HepG2 (cell line): Measurements from ENCODE around the gene ZBTB20. TPM values are rescaled to one million over a fixed set of nuclear protein-coding genes. Genes with fewer than 3 reads are reported as not detected.

Source experiments
- ATAC-seq: fragments of 200-7000 bp; cut with Tn5 transposase; 3 replicates; pipeline ENCODE4 v1.9.1; 2020; ENCODE audit warnings: mild to moderate bottlenecking, moderate library complexity
- BruUV-seq: library from RNA; stranded (reverse); fragments of 400-500 nt; replicated peaks from 2 replicates; lab custom pipeline; 2021; lab: Mats Ljungman, UMichigan
- CTCF ChIA-PET: fragments of 300-600 bp; formaldehyde crosslinking; extraction: SDS; loops from one replicate; lab custom pipeline; 2021; ENCODE audit warnings: low total read pairs, inconsistent platforms, low intra/inter-chr PET ratio; lab: Yijun Ruan, JAX
- POLR2A ChIA-PET: fragments of 350-600 bp; sonication (Branson Sonifier 250); formaldehyde crosslinking; loops from one replicate; lab custom pipeline; 2020; ENCODE audit warnings: antibody characterized with exemption, inconsistent platforms; lab: Yijun Ruan, JAX
- DNase-seq: peaks from one replicate; pipeline ENCODE4 v3.0.0-alpha.2; 2015; ENCODE audit warnings: low spot score
- FAIRE-seq: peaks from 3 replicates; lab custom pipeline; 2011; peaks lifted over from hg19 to GRCh38; lab: Jason Lieb, UNC
- H2AFZ ChIP-seq: one replicate; pipeline ENCODE4 v1.6.1; 2011; ENCODE audit warnings: low read length, inconsistent platforms
- H3K27ac ChIP-seq: fragments of 300-600 bp; 3 replicates; pipeline ENCODE4 v1.8.0; 2011; ENCODE audit warnings: mixed run types, mild to moderate bottlenecking, mixed read lengths, low read length, inconsistent platforms; ENCODE audit not compliant: insufficient read depth; ENCODE audit errors: extremely low read length
- H3K27me3 ChIP-seq, 2 experiments: fragments of 200-600 bp in 1 of 2; 2 replicates in 1 of 2; 3 replicates in 1 of 2; pipeline versions ENCODE4 v1.6.0 to v1.8.0; 2011; ENCODE audit warnings: low read length in 2 of 2, mild to moderate bottlenecking in 2 of 2, moderate library complexity in 2 of 2, inconsistent platforms in 1 of 2; ENCODE audit not compliant: insufficient read depth in 2 of 2, control insufficient read depth in 1 of 2
- H3K36me3 ChIP-seq, 2 experiments: fragments of 200-600 bp in 1 of 2; replicated peaks in 1 of 2; 2 replicates in 1 of 2; 3 replicates in 1 of 2; pipeline versions ENCODE4 v1.5.1 to v1.8.0; 2011; ENCODE audit warnings: low read length in 2 of 2, inconsistent platforms in 1 of 2; ENCODE audit not compliant: insufficient read depth in 2 of 2, control insufficient read depth in 1 of 2
- H3K4me1 ChIP-seq: 2 replicates; pipeline ENCODE4 v1.5.1; 2012; ENCODE audit warnings: low read length, inconsistent platforms; ENCODE audit not compliant: insufficient read depth
- H3K4me2 ChIP-seq: 2 replicates; pipeline ENCODE4 v1.6.0; 2011; ENCODE audit warnings: low read depth, low read length, inconsistent platforms
- H3K4me3 ChIP-seq, 3 experiments: fragments of 200-600 bp in 1 of 3; sonication (generic), shearing (Covaris generic) in 1 of 3; replicated peaks in 1 of 3; 2 replicates each; pipeline ENCODE4 v1.5.1; 2011 to 2016; ENCODE audit warnings: low read length in 3 of 3, inconsistent platforms in 2 of 3, low read depth in 2 of 3, mild to moderate bottlenecking in 2 of 3, control low read depth in 1 of 3, mixed read lengths in 1 of 3; ENCODE audit not compliant: insufficient read depth in 1 of 3
- H3K79me2 ChIP-seq: one replicate; pipeline ENCODE4 v1.6.1; 2011; ENCODE audit warnings: low read length, inconsistent platforms; ENCODE audit not compliant: insufficient read depth
- H3K9ac ChIP-seq: 2 replicates; pipeline ENCODE4 v1.6.0; 2011; ENCODE audit warnings: mild to moderate bottlenecking, low read depth, low read length, inconsistent platforms; ENCODE audit not compliant: insufficient read depth
- H3K9me3 ChIP-seq: 2 replicates; pipeline ENCODE4 v1.5.1; 2012; ENCODE audit warnings: mild to moderate bottlenecking, low read length
- H4K20me1 ChIP-seq: 2 replicates; pipeline ENCODE4 v1.6.0; 2011; ENCODE audit warnings: inconsistent platforms, mild to moderate bottlenecking, low read length, moderate library complexity; ENCODE audit not compliant: insufficient read depth
- AGO2 ChIP-seq: fragments of 200-400 bp; formaldehyde crosslinking; optimal IDR thresholded peaks from 2 replicates; pipeline ENCODE3; 2017; ENCODE audit warnings: mild to moderate bottlenecking, low read depth, low read length, moderate library complexity
- ATF1 ChIP-seq: IDR thresholded peaks from 2 replicates; pipeline ENCODE4 v1.6.1; 2016; ENCODE audit warnings: mild to moderate bottlenecking, control low read depth
- CTCF ChIP-seq: sonication (generic); formaldehyde crosslinking; IDR thresholded peaks from 2 replicates; pipeline ENCODE4 v1.5.0; 2020; ENCODE audit warnings: mild to moderate bottlenecking, missing genetic modification reagents, moderate library complexity
- KDM1A ChIP-seq: IDR thresholded peaks from 2 replicates; pipeline ENCODE4 v1.6.1; 2016; ENCODE audit warnings: missing compliant biosample characterization
- POGZ ChIP-seq: sonication (generic); formaldehyde crosslinking; IDR thresholded peaks from 2 replicates; pipeline ENCODE4 v1.4.0; 2020; ENCODE audit warnings: mild to moderate bottlenecking, missing genetic modification reagents
- REL ChIP-seq: sonication (generic); formaldehyde crosslinking; conservative IDR thresholded peaks from 2 replicates; pipeline ENCODE4 v1.8.0; 2022; ENCODE audit warnings: mild to moderate bottlenecking, missing genetic modification reagents, moderate library complexity
- SNRNP70 ChIP-seq: fragments of 200-400 bp; formaldehyde crosslinking; IDR thresholded peaks from 2 replicates; pipeline ENCODE4 v1.6.1; 2017; ENCODE audit warnings: mild to moderate bottlenecking, low read depth, low read length, moderate library complexity
- TEAD2 ChIP-seq: sonication (generic); formaldehyde crosslinking; IDR thresholded peaks from 2 replicates; pipeline ENCODE4 v1.9.0; 2021; ENCODE audit warnings: missing genetic modification reagents
- TEF ChIP-seq: sonication (generic); formaldehyde crosslinking; IDR thresholded peaks from 2 replicates; pipeline ENCODE4 v1.5.0; 2020; ENCODE audit warnings: missing genetic modification reagents
- U2AF2 ChIP-seq: fragments of 200-400 bp; formaldehyde crosslinking; IDR thresholded peaks from 2 replicates; pipeline ENCODE4 v1.6.1; 2017; ENCODE audit warnings: low read depth, mild to moderate bottlenecking, low read length
- ZBTB4 ChIP-seq: sonication (generic); formaldehyde crosslinking; IDR thresholded peaks from 2 replicates; pipeline ENCODE4 v1.4.0; 2020; ENCODE audit warnings: missing genetic modification reagents, mild to moderate bottlenecking, borderline replicate concordance
- ZNF253 ChIP-seq: sonication (generic); formaldehyde crosslinking; IDR thresholded peaks from 2 replicates; pipeline ENCODE4 v1.8.0; 2022; ENCODE audit warnings: mild to moderate bottlenecking, missing genetic modification reagents, borderline replicate concordance
- ZNF431 ChIP-seq: sonication (generic); formaldehyde crosslinking; IDR thresholded peaks from 2 replicates; pipeline ENCODE4 v1.9.0; 2022; ENCODE audit warnings: missing genetic modification reagents, low read depth, mild to moderate bottlenecking, borderline replicate concordance
- ZNF605 ChIP-seq: sonication (generic); formaldehyde crosslinking; IDR thresholded peaks from 2 replicates; pipeline ENCODE4 v1.8.0; 2022; ENCODE audit warnings: mild to moderate bottlenecking, missing genetic modification reagents
- ZNF7 ChIP-seq: IDR thresholded peaks from 2 replicates; pipeline ENCODE4 v1.6.1; 2016; ENCODE audit warnings: missing biosample characterization, missing genetic modification reagents
- ZNF747 ChIP-seq: sonication (generic); formaldehyde crosslinking; IDR thresholded peaks from 2 replicates; pipeline ENCODE4 v1.8.1; 2023; ENCODE audit warnings: missing genetic modification reagents, mild to moderate bottlenecking, borderline replicate concordance
- WGBS: methylation state at CpG from one replicate; pipeline ENCODE4 v1.1.6; 2017; ENCODE audit warnings: low lambda C conversion rate; 5-methylcytosine and 5-hydroxymethylcytosine counted together
- in situ Hi-C: cut with HindIII; loops from 2 replicates; pipeline ENCODE4 v1.10.0; 2017; ENCODE audit warnings: low pct_unique_long_range_greater_than_20kb; ENCODE audit not compliant: extremely low pct_ligation_motif_present
- intact Hi-C: fragments of 100-400 bp; cut with micrococcal nuclease; formaldehyde crosslinking; loops from one replicate; pipeline ENCODE4 v1.10.0; 2022; ENCODE audit not compliant: unreplicated experiment
- polyA plus RNA-seq, 8 experiments: library from polyadenylated mRNA; depleted of rRNA in 3 of 8; stranded (reverse) in 7 of 8; unstranded in 1 of 8; fragments of >200 nt; fragmentation: Illumina TruSeq in 4 of 8; extraction: Trizol in 4 of 8; gene quantifications; 2 replicates each; pipeline versions ENCODE4 v1.2.1 to v1.2.3, GENCODE V29; 2011 to 2016; ENCODE audit warnings: low read depth in 4 of 8, missing spikeins in 1 of 8, mixed read lengths in 1 of 8; ENCODE audit not compliant: insufficient read depth in 1 of 8
- total RNA-seq, 5 experiments: library from RNA; depleted of rRNA; stranded (reverse); fragments of >200 nt; fragmentation: Illumina TruSeq; extraction: Trizol; gene quantifications; 2 replicates each; pipeline ENCODE4 v1.2.3, GENCODE V29; 2016; ENCODE audit warnings: low read depth in 1 of 5

ZBTB20 gene
- total and polyA plus RNA-seq, 2 of the 13 experiments (the other 11 are each of a cell fraction or from before 2014, with no cell fraction given), result 1.9 to 8.8 TPM

- TF ChIP-seq POGZ (no peak), ZNF747 (CRISPR knock-in tag) (no peak), TEAD2 (CRISPR knock-in tag) (no peak), ZNF605 (CRISPR knock-in tag) (no peak), ZNF431 (no peak), ZBTB4 (CRISPR knock-in tag) (no peak), ATF1 (CRISPR knock-in tag) (no peak), REL (no peak)
Observed at GRCh38 chr3:115169808-115170207, 22.7 kb upstream of the ZBTB20 start (continued).

GRCh38 chr3:115165701-115166100 is 18.6 kb upstream of the ZBTB20 start:
- DNase-seq, result no peak
- BruUV-seq, result no TSS peak
- ChIA-PET POLR2A (no interaction called here), CTCF (no interaction called here)
- no peak overlapping the region for H3K9ac ChIP-seq
- in situ Hi-C loops, result no loop called here
- H3K79me2 ChIP-seq, result no peaks in the 10 kb centered on the region
- 28% methylated on average over 3 of the region's 3 CpGs for WGBS
- no peak overlapping the region for H3K4me2 ChIP-seq
- H2AFZ ChIP-seq, result no peak overlapping the region
- H3K4me3 ChIP-seq, result no peak overlapping the region
- no peaks in the 10 kb centered on the region for H4K20me1 ChIP-seq
- H3K9me3 ChIP-seq, result no peaks in the 10 kb centered on the region
- H3K36me3 ChIP-seq, result no peaks in the 10 kb centered on the region
- intact Hi-C loops, result no loop called here
- FAIRE-seq, result no peak
- no peaks in the 10 kb centered on the region for H3K27me3 ChIP-seq
- H3K27ac ChIP-seq, result no peak overlapping the region
- no peak for ATAC-seq
- no peaks in the 10 kb centered on the region for H3K4me1 ChIP-seq
- no peak for TF ChIP-seq KDM1A (CRISPR knock-in tag)
- TF ChIP-seq TEF (CRISPR knock-in tag), result no peak
- TF ChIP-seq ZBTB4 (CRISPR knock-in tag), result no peak
- TF ChIP-seq U2AF2, result no peak
- TF ChIP-seq AGO2, result no peak
- no peak for TF ChIP-seq ZNF253
- TF ChIP-seq CTCF (CRISPR knock-in tag), result no peak
- no peak for TF ChIP-seq ZNF7 (CRISPR knock-in tag)
- no peak for TF ChIP-seq SNRNP70
